ENCODE data around the gene GZMA. TPM values are rescaled to one million over a fixed set of nuclear protein-coding genes. Genes with fewer than 3 reads are reported as not detected.

The GZMA gene
- total RNA-seq, 6 donors from 2014 or later: 0.67 to 6.5 (median 5.0) TPM

DNA sequence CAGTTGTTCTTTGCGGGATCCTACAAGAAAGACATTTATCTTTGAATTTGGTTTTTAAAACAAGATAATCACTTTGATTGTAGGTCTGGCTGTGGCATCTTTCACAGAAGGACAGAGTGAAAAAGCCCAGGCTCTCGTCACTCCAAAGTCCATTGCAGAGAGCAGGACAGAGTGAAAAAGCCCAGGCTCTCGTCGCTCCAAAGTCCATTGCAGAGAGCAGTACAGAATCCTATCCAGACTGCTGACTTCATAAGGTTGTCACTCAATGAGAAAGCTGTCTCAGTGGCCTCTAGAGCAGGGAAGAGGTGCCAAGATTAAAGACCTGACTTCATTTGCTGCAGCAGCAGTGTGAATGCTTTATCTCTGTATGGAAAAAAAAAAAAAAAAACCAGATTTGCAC is 41.2 kb downstream of the GZMA start:
- no peak overlapping the region for H3K4me3 ChIP-seq
- TF ChIP-seq, protein P1, sequence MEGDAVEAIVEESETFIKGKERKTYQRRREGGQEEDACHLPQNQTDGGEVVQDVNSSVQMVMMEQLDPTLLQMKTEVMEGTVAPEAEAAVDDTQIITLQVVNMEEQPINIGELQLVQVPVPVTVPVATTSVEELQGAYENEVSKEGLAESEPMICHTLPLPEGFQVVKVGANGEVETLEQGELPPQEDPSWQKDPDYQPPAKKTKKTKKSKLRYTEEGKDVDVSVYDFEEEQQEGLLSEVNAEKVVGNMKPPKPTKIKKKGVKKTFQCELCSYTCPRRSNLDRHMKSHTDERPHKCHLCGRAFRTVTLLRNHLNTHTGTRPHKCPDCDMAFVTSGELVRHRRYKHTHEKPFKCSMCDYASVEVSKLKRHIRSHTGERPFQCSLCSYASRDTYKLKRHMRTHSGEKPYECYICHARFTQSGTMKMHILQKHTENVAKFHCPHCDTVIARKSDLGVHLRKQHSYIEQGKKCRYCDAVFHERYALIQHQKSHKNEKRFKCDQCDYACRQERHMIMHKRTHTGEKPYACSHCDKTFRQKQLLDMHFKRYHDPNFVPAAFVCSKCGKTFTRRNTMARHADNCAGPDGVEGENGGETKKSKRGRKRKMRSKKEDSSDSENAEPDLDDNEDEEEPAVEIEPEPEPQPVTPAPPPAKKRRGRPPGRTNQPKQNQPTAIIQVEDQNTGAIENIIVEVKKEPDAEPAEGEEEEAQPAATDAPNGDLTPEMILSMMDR (IDR thresholded peaks at IDR 0.05): no peak
- TF ChIP-seq POLR2A (IDR thresholded peaks at IDR 0.05): no peak
- no peak for TF ChIP-seq POLR2AphosphoS5 (IDR thresholded peaks at IDR 0.05)
- TF ChIP-seq EP300 (IDR thresholded peaks at IDR 0.05): no peak
- no peak for ATAC-seq (ENCODE audit: low FRiP score in 2 of 2)
- no peaks in the 10 kb centered on the region for H3K9me3 ChIP-seq
- WGBS, 2 donors: 60 to 68% methylated on average over 4 of the region's 4 CpGs
- no peak overlapping the region for H3K27ac ChIP-seq
- H3K27me3 ChIP-seq: no peaks in the 10 kb centered on the region
- no peaks in the 10 kb centered on the region for H3K36me3 ChIP-seq
- no peak for DNase-seq
- H3K4me1 ChIP-seq: peaks cover 0 to 4% (median 0%) of the 10 kb centered on the region in 4 donors

DNA sequence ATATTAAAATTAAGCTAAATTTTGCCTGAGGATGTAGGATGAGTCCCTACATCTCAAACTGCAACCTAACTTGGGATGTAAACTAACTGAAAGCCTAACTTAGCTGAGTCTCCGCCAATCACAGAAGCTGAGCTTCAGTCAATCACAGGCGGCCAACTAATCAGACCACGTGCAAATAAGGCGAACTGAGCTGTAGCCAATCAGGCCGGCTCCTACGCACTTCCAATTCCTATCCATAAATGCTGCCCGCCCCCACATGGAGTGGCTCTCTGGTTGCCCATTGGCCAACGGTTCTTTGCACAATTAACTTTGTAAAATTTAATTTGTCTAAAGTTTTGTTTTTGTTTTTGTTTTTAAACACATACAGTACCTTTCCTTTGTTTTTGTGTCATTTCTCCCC is 43.6 kb downstream of the GZMA start:
- Histone ChIP-seq H3K27ac (no peak overlapping the region), H3K4me1 (peaks cover 0 to 4% (median 0%) of the 10 kb centered on the region in 4 donors), H3K9me3 (no peaks in the 10 kb centered on the region), H3K4me3 (no peak overlapping the region), H3K27me3 (no peaks in the 10 kb centered on the region), H3K36me3 (no peaks in the 10 kb centered on the region)
- WGBS, 2 donors: 78 to 80% methylated on average over 8 of the region's 8 CpGs
- TF ChIP-seq POLR2A (IDR thresholded peaks at IDR 0.05): no peak
- no peak for TF ChIP-seq EP300 (IDR thresholded peaks at IDR 0.05)
- TF ChIP-seq, protein P1 (IDR thresholded peaks at IDR 0.05): no peak
- no peak for TF ChIP-seq POLR2AphosphoS5 (IDR thresholded peaks at IDR 0.05)
- no peak for DNase-seq
- no peak for ATAC-seq (ENCODE audit: low FRiP score in 2 of 2)

DNA sequence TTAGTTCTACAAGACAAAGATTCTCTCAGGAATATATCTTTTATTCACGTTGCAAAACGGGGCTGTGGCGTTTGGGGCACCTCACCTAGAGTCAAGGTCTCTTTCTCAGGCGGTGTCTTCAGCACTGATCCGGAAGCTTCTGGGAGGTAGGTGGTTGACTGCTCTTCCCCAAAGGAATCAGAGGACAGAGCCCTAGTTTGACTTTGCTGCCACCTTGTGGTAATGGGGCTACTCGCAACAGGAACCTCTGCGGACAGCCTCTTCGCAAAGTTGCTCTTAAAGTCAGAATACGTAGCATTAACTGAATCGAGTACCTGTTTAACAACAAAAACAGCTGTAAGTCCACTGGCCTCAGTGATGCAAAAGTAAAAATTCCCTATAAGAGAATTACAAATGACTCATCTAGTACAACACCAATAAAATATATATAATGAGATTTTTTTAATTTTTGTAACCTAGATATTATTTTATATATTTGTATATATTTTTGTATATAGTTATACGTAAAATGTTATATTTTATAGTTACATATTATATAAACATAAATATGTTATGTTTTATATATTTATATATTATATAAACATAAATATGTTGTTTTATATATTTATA is 44.2 kb downstream of the GZMA start:
- ATAC-seq (ENCODE audit: low FRiP score in 2 of 2): peak; percentile 80 to 93
- peak in 1 of 2 donors; percentile 70 for DNase-seq
- TF ChIP-seq EP300 (IDR thresholded peaks at IDR 0.05) (no peak), POLR2AphosphoS5 (IDR thresholded peaks at IDR 0.05) (no peak)
- TF ChIP-seq, protein P1 (IDR thresholded peaks at IDR 0.05): peak; percentile 76 to 90 (median 82)
- Histone ChIP-seq H3K9me3 (no peaks in the 10 kb centered on the region), H3K27ac (no peak overlapping the region), H3K4me3 (no peak overlapping the region), H3K4me1 (peaks cover 0 to 4% (median 0%) of the 10 kb centered on the region in 4 donors), H3K36me3 (no peaks in the 10 kb centered on the region), H3K27me3 (no peaks in the 10 kb centered on the region)
- WGBS, 2 donors: 7 to 9% methylated on average over 11 of the region's 11 CpGs

DNA sequence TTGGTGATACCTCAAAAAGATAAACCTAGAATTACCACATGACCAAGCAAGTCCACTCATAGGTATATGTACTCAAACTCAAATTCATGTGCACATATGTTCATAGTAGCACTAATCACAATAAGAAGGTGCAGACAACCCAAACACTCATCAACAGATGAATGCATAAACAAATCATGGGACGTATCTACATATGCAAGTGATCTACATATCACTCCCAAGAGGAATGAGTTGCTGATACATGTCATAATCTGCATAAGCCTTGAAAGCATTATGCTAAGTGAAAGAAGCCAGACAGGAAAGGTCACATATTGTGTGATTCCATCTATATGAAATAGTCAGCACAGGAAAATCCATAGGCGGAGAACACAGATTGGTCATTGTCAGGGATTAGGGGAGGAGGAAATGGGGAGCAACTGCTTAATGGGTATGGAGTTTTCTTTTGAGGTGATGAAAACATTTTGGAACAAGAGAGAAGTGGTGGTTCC is 46.9 kb downstream of the GZMA start:
- DNase-seq (no peak), ATAC-seq (ENCODE audit: low FRiP score in 2 of 2) (no peak)
- Histone ChIP-seq H3K27me3 (no peaks in the 10 kb centered on the region), H3K27ac (no peak overlapping the region), H3K9me3 (no peaks in the 10 kb centered on the region), H3K4me1 (peaks cover 0 to 7% (median 0%) of the 10 kb centered on the region in 4 donors), H3K4me3 (no peak overlapping the region), H3K36me3 (no peaks in the 10 kb centered on the region)
- TF ChIP-seq POLR2A (IDR thresholded peaks at IDR 0.05) (no peak), POLR2AphosphoS5 (IDR thresholded peaks at IDR 0.05) (no peak), EP300 (IDR thresholded peaks at IDR 0.05) (no peak)
- TF ChIP-seq, protein P1 (IDR thresholded peaks at IDR 0.05): no peak
- 59 to 77% methylated on average over 2 of the region's 2 CpGs for WGBS, 2 donors
